ENCODE data around the gene ASCC3. TPM values are rescaled to one million over a fixed set of nuclear protein-coding genes. Genes with fewer than 3 reads are reported as not detected.

Gene ASCC3
- total RNA-seq, 5 donors from 2014 or later (not counting 1 experiment from before 2014, with no cell fraction given) = 39.2 to 49.6 (median 44.2) TPM

- H3K27ac ChIP-seq (ENCODE audit: low read length) = no peak overlapping the region
- H3K27me3 ChIP-seq (replicated peaks in 1 of 2; ENCODE audit: control insufficient read depth in 2 of 2, extremely low read depth in 1 of 2, insufficient read depth in 2 of 2, low read length in 1 of 2) = no peaks in the 10 kb centered on the region
- POLR2A ChIA-PET = no interaction called here
- Mint-ChIP-seq H3K27me3 (no peaks in the 10 kb centered on the region), H3K4me1 (peaks cover 9 to 16% (median 12%) of the 10 kb centered on the region in 3 donors), H3K27ac (peak overlapping the region in 1 of 2 donors; percentile 9), H3K4me3 (no peak overlapping the region), H3K36me3 (peaks cover 41% of the 10 kb centered on the region), H3K9me3 (no peaks in the 10 kb centered on the region)
- no peaks in the 10 kb centered on the region for H3K9me3 ChIP-seq
- H3K4me1 ChIP-seq (ENCODE audit: control insufficient read depth in 1 of 2, extremely low read depth in 1 of 2, insufficient read depth in 2 of 2, low read length in 2 of 2) = no peaks in the 10 kb centered on the region
- peaks cover 3 to 4% of the 10 kb centered on the region in 2 donors for H3K36me3 ChIP-seq (ENCODE audit: control insufficient read depth in 2 of 2, extremely low read depth in 1 of 2, insufficient read depth in 1 of 2, low read length in 1 of 2)
- CTCF ChIA-PET = no interaction called here
- DNase-seq (no peak), ATAC-seq (replicated peaks in 1 of 4) (no peak)
- no peak overlapping the region for H3K4me3 ChIP-seq (ENCODE audit: control insufficient read depth in 1 of 2, extremely low read depth in 1 of 2, low read length in 1 of 2)
Observed at GRCh38 chr6:100721256-100721655, 159.9 kb downstream of the ASCC3 start.

- Mint-ChIP-seq H3K27ac (peak overlapping the region in 1 of 2 donors; percentile 23), H3K4me3 (no peak overlapping the region), H3K4me1 (peaks cover 9 to 14% (median 12%) of the 10 kb centered on the region in 3 donors), H3K36me3 (peaks cover 37% of the 10 kb centered on the region), H3K27me3 (no peaks in the 10 kb centered on the region), H3K9me3 (no peaks in the 10 kb centered on the region)
- Histone ChIP-seq H3K27ac (ENCODE audit: low read length) (no peak overlapping the region), H3K27me3 (replicated peaks in 1 of 2; ENCODE audit: control insufficient read depth in 2 of 2, extremely low read depth in 1 of 2, insufficient read depth in 2 of 2, low read length in 1 of 2) (no peaks in the 10 kb centered on the region), H3K36me3 (ENCODE audit: control insufficient read depth in 2 of 2, extremely low read depth in 1 of 2, insufficient read depth in 1 of 2, low read length in 1 of 2) (peaks cover 0 to 5% of the 10 kb centered on the region in 2 donors), H3K4me3 (ENCODE audit: control insufficient read depth in 1 of 2, extremely low read depth in 1 of 2, low read length in 1 of 2) (no peak overlapping the region), H3K4me1 (ENCODE audit: control insufficient read depth in 1 of 2, extremely low read depth in 1 of 2, insufficient read depth in 2 of 2, low read length in 2 of 2) (no peaks in the 10 kb centered on the region), H3K9me3 (no peaks in the 10 kb centered on the region)
- no CpG with 5 or more reads among the region's 5 CpGs for WGBS (ENCODE audit: insufficient coverage)
- ATAC-seq (replicated peaks in 1 of 4) (no peak), DNase-seq (peak in 1 of 35 experiments; percentile 16)
- POLR2A ChIA-PET = interaction anchor here in 1 of 2 donors (0.7 kb wide), 1 partner anchor 10 kb away, joined by 4 read pairs; no protein-coding TSS in a partner anchor
- CTCF ChIA-PET = interaction anchor here (0.5 to 1.1 kb wide), 8 partner anchors 9 to 1896 kb away, joined by 3 to 6 read pairs (median 4); no protein-coding TSS in a partner anchor
Observed at GRCh38 chr6:100719883-100720682, 161.0 kb downstream of the ASCC3 start.

- Histone ChIP-seq H3K4me1 (ENCODE audit: control insufficient read depth in 1 of 2, extremely low read depth in 1 of 2, insufficient read depth in 2 of 2, low read length in 2 of 2) (no peaks in the 10 kb centered on the region), H3K4me3 (ENCODE audit: control insufficient read depth in 1 of 2, extremely low read depth in 1 of 2, low read length in 1 of 2) (no peak overlapping the region), H3K27me3 (replicated peaks in 1 of 2; ENCODE audit: control insufficient read depth in 2 of 2, extremely low read depth in 1 of 2, insufficient read depth in 2 of 2, low read length in 1 of 2) (no peaks in the 10 kb centered on the region), H3K27ac (ENCODE audit: low read length) (no peak overlapping the region), H3K9me3 (no peaks in the 10 kb centered on the region), H3K36me3 (ENCODE audit: control insufficient read depth in 2 of 2, extremely low read depth in 1 of 2, insufficient read depth in 1 of 2, low read length in 1 of 2) (peaks cover 4 to 6% of the 10 kb centered on the region in 2 donors)
- H3K4me3 Mint-ChIP-seq = no peak overlapping the region
- no peak overlapping the region for H3K27ac Mint-ChIP-seq
- WGBS (ENCODE audit: insufficient coverage) = 100% methylated on average over 2 of the region's 6 CpGs
- ATAC-seq (replicated peaks in 1 of 4) = no peak
- POLR2A ChIA-PET = no interaction called here
- DNase-seq = no peak
- H3K9me3 Mint-ChIP-seq = no peaks in the 10 kb centered on the region
- H3K36me3 Mint-ChIP-seq = peaks cover 40% of the 10 kb centered on the region
- no peaks in the 10 kb centered on the region for H3K27me3 Mint-ChIP-seq
- peaks cover 0 to 2% (median 0%) of the 10 kb centered on the region in 3 donors for H3K4me1 Mint-ChIP-seq
- CTCF ChIA-PET = no interaction called here
Observed at GRCh38 chr6:100712997-100713396, 168.1 kb downstream of the ASCC3 start.

- no peaks in the 10 kb centered on the region for H3K27me3 ChIP-seq (replicated peaks in 1 of 2; ENCODE audit: control insufficient read depth in 2 of 2, extremely low read depth in 1 of 2, insufficient read depth in 2 of 2, low read length in 1 of 2)
- no peak overlapping the region for H3K27ac ChIP-seq (ENCODE audit: low read length)
- peaks cover 3 to 11% (median 10%) of the 10 kb centered on the region in 3 donors for H3K9me3 Mint-ChIP-seq
- H3K27me3 Mint-ChIP-seq = no peaks in the 10 kb centered on the region
- ChIA-PET POLR2A (no interaction called here), CTCF (no interaction called here)
- H3K9me3 ChIP-seq = no peaks in the 10 kb centered on the region
- ATAC-seq (replicated peaks in 1 of 4) (no peak), DNase-seq (no peak)
- H3K27ac Mint-ChIP-seq = no peak overlapping the region
- no peaks in the 10 kb centered on the region for H3K4me1 Mint-ChIP-seq
- 100% methylated on average over 2 of the region's 2 CpGs for WGBS (ENCODE audit: insufficient coverage)
- H3K4me1 ChIP-seq (ENCODE audit: control insufficient read depth in 1 of 2, extremely low read depth in 1 of 2, insufficient read depth in 2 of 2, low read length in 2 of 2) = no peaks in the 10 kb centered on the region
- no peak overlapping the region for H3K4me3 Mint-ChIP-seq
- peaks cover 47% of the 10 kb centered on the region for H3K36me3 Mint-ChIP-seq
- no peak overlapping the region for H3K4me3 ChIP-seq (ENCODE audit: control insufficient read depth in 1 of 2, extremely low read depth in 1 of 2, low read length in 1 of 2)
- H3K36me3 ChIP-seq (ENCODE audit: control insufficient read depth in 2 of 2, extremely low read depth in 1 of 2, insufficient read depth in 1 of 2, low read length in 1 of 2) = no peaks in the 10 kb centered on the region
Observed at GRCh38 chr6:100706491-100706890, 174.6 kb downstream of the ASCC3 start.

- peaks cover 58% of the 10 kb centered on the region for H3K36me3 Mint-ChIP-seq
- Histone ChIP-seq H3K27ac (ENCODE audit: low read length) (no peak overlapping the region), H3K4me1 (ENCODE audit: control insufficient read depth in 1 of 2, extremely low read depth in 1 of 2, insufficient read depth in 2 of 2, low read length in 2 of 2) (no peaks in the 10 kb centered on the region), H3K9me3 (no peaks in the 10 kb centered on the region), H3K27me3 (replicated peaks in 1 of 2; ENCODE audit: control insufficient read depth in 2 of 2, extremely low read depth in 1 of 2, insufficient read depth in 2 of 2, low read length in 1 of 2) (no peaks in the 10 kb centered on the region), H3K4me3 (ENCODE audit: control insufficient read depth in 1 of 2, extremely low read depth in 1 of 2, low read length in 1 of 2) (no peak overlapping the region), H3K36me3 (ENCODE audit: control insufficient read depth in 2 of 2, extremely low read depth in 1 of 2, insufficient read depth in 1 of 2, low read length in 1 of 2) (peaks cover 0 to 5% of the 10 kb centered on the region in 2 donors)
- H3K27me3 Mint-ChIP-seq = no peaks in the 10 kb centered on the region
- CTCF ChIA-PET = no interaction called here
- no peaks in the 10 kb centered on the region for H3K4me1 Mint-ChIP-seq
- peaks cover 8 to 15% (median 14%) of the 10 kb centered on the region in 3 donors for H3K9me3 Mint-ChIP-seq
- WGBS (ENCODE audit: insufficient coverage) = 100% methylated on average over 2 of the region's 5 CpGs
- H3K27ac Mint-ChIP-seq = no peak overlapping the region
- no peak for DNase-seq
- POLR2A ChIA-PET = no interaction called here
- H3K4me3 Mint-ChIP-seq = no peak overlapping the region
- ATAC-seq (replicated peaks in 1 of 4) = no peak
Observed at GRCh38 chr6:100704961-100705360, 176.2 kb downstream of the ASCC3 start.

GRCh38 chr6:100701728-100702127 lies 179.4 kb downstream of the ASCC3 start:
- H3K4me1 ChIP-seq (ENCODE audit: control insufficient read depth in 1 of 2, extremely low read depth in 1 of 2, insufficient read depth in 2 of 2, low read length in 2 of 2) = no peaks in the 10 kb centered on the region
- Mint-ChIP-seq H3K4me1 (no peaks in the 10 kb centered on the region), H3K9me3 (peaks cover 8 to 21% (median 21%) of the 10 kb centered on the region in 3 donors), H3K27me3 (no peaks in the 10 kb centered on the region), H3K36me3 (peaks cover 63% of the 10 kb centered on the region), H3K4me3 (no peak overlapping the region), H3K27ac (no peak overlapping the region)
- H3K9me3 ChIP-seq = no peaks in the 10 kb centered on the region
- DNase-seq (no peak), ATAC-seq (replicated peaks in 1 of 4) (no peak)
- H3K4me3 ChIP-seq (ENCODE audit: control insufficient read depth in 1 of 2, extremely low read depth in 1 of 2, low read length in 1 of 2) = no peak overlapping the region
- no peak overlapping the region for H3K27ac ChIP-seq (ENCODE audit: low read length)
- ChIA-PET POLR2A (no interaction called here), CTCF (no interaction called here)
- 57% methylated on average over 2 of the region's 2 CpGs for WGBS (ENCODE audit: insufficient coverage)
- H3K27me3 ChIP-seq (replicated peaks in 1 of 2; ENCODE audit: control insufficient read depth in 2 of 2, extremely low read depth in 1 of 2, insufficient read depth in 2 of 2, low read length in 1 of 2) = no peaks in the 10 kb centered on the region
- peaks cover 0 to 9% of the 10 kb centered on the region in 2 donors for H3K36me3 ChIP-seq (ENCODE audit: control insufficient read depth in 2 of 2, extremely low read depth in 1 of 2, insufficient read depth in 1 of 2, low read length in 1 of 2)
